Adipose tissue (tissue), 3 donors: Measurements from ENCODE around the gene KAT7. TPM values are rescaled to one million over a fixed set of nuclear protein-coding genes. Genes with fewer than 3 reads are reported as not detected.
"Not testable (repeated sequence)": the region's sequence is repeated elsewhere in the genome, so short reads cannot be mapped to it uniquely, and the experiment has no call there.

Source experiments
- H3K27ac ChIP-seq: one replicate; pipeline ENCODE4 v1.5.1; 2013; ENCODE audit warnings: low read depth, low read length
- WGBS, 3 donors: extraction: QIAGEN DNeasy Blood & Tissue Kit; methylation state at CpG; one replicate each; pipeline ENCODE4 v1.1.7; 2013; 5-methylcytosine and 5-hydroxymethylcytosine counted together
- polyA plus RNA-seq, 3 donors: library from polyadenylated mRNA; stranded (reverse); fragments of 200-250 nt; gene quantifications; one replicate each; pipeline ENCODE4 v1.2.3, GENCODE V29; 2013
- donor health status: healthy with polysubstance abuse.
- donor health status: Bipolar disorder and iron deficiency.
- donor health status: healthy.

The KAT7 gene
- polyA plus RNA-seq, 3 donors, result 7.2 to 10.3 (median 8.1) TPM

- not testable (repeated sequence) for H3K27ac ChIP-seq
Observed at GRCh38 chr17:49758464-49759010, 29.9 kb upstream of the KAT7 start.

GRCh38 chr17:49759203-49759602 lies 29.3 kb upstream of the KAT7 start:
- WGBS, 3 donors, result 70 to 80% (median 73%) methylated on average over 3 of the region's 3 CpGs
- no peak overlapping the region for H3K27ac ChIP-seq

More at GRCh38 chr17:49758464-49759010, 29.9 kb upstream of the KAT7 start:
- 84 to 91% (median 85%) methylated on average over 8 of the region's 8 CpGs for WGBS, 3 donors

- 30 to 85% (median 80%) methylated on average over 1 of the region's 1 CpG for WGBS, 3 donors
Observed at GRCh38 chr17:49760296-49760695, 28.2 kb upstream of the KAT7 start.

GRCh38 chr17:49760932-49761558 lies 27.4 kb upstream of the KAT7 start:
- WGBS, 3 donors, result 51 to 56% (median 52%) methylated on average over 6 of the region's 6 CpGs
- H3K27ac ChIP-seq, result no peak overlapping the region

More at GRCh38 chr17:49760296-49760695, 28.2 kb upstream of the KAT7 start:
- H3K27ac ChIP-seq, result no peak overlapping the region

GRCh38 chr17:49762151-49762941 lies 26.1 kb upstream of the KAT7 start:
- WGBS, 3 donors, result 41 to 69% (median 42%) methylated on average over 6 of the region's 6 CpGs
- no peak overlapping the region for H3K27ac ChIP-seq

- no peak within 1 kb of the TSS for H3K27ac ChIP-seq
- WGBS, 3 donors, result 0 to 1% (median 1%) methylated on average over 40 to 53 of the region's 53 CpGs
Observed at GRCh38 chr17:49763735-49764558, 24.5 kb upstream of the KAT7 start, which contains the start of gene FAM117A. TSS of gene FAM117A (minus strand) at chr17:49764131. CDS start at chr17:49764087, 44 bp downstream.

- 9 to 26% (median 21%) methylated on average over 8 of the region's 8 CpGs for WGBS, 3 donors
- H3K27ac ChIP-seq, result no peak overlapping the region
Observed at GRCh38 chr17:49764559-49765180, 23.8 kb upstream of the KAT7 start.

GRCh38 chr17:49766918-49767530 lies 21.5 kb upstream of the KAT7 start:
- WGBS, 3 donors, result 79 to 82% (median 81%) methylated on average over 3 of the region's 3 CpGs
- H3K27ac ChIP-seq, result no peak overlapping the region

- no peak overlapping the region for H3K27ac ChIP-seq
- 58 to 81% (median 61%) methylated on average over 8 of the region's 8 CpGs for WGBS, 3 donors
Observed at GRCh38 chr17:49775546-49776260, 12.8 kb upstream of the KAT7 start.

GRCh38 chr17:49776551-49777300 lies 11.8 kb upstream of the KAT7 start:
- H3K27ac ChIP-seq, result no peak overlapping the region
- WGBS, 3 donors, result 46 to 67% (median 60%) methylated on average over 8 of the region's 8 CpGs

- 86 to 91% (median 89%) methylated on average over 2 of the region's 2 CpGs for WGBS, 3 donors
- no peak overlapping the region for H3K27ac ChIP-seq
Observed at GRCh38 chr17:49777563-49777962, 10.9 kb upstream of the KAT7 start.

GRCh38 chr17:49779156-49779738 lies 9.2 kb upstream of the KAT7 start:
- WGBS, 3 donors, result 84 to 87% (median 85%) methylated on average over 2 of the region's 2 CpGs
- H3K27ac ChIP-seq, result no peak overlapping the region

GRCh38 chr17:49779739-49780231 lies 8.7 kb upstream of the KAT7 start:
- no peak overlapping the region for H3K27ac ChIP-seq

GRCh38 chr17:49783071-49783715 lies 5.3 kb upstream of the KAT7 start:
- 41 to 57% (median 46%) methylated on average over 3 of the region's 3 CpGs for WGBS, 3 donors

More at GRCh38 chr17:49779739-49780231, 8.7 kb upstream of the KAT7 start:
- 8 to 11% (median 9%) methylated on average over 2 of the region's 2 CpGs for WGBS, 3 donors

GRCh38 chr17:49783791-49784190 lies 4.7 kb upstream of the KAT7 start:
- no peak overlapping the region for H3K27ac ChIP-seq

More at GRCh38 chr17:49783071-49783715, 5.3 kb upstream of the KAT7 start:
- no peak overlapping the region for H3K27ac ChIP-seq
